Activated CD8-positive, alpha-beta memory T cell treated with anti-CD3 and anti-CD28 coated beads, Interleukin-2, amount 50 U/mL, for 4 hours (primary cell): ENCODE measurements around the gene RLBP1.
A peak's percentile ranks its signal among the peaks of the same experiment; 100 is the strongest.

Experiments
- DNase-seq: peaks from one replicate; pipeline ENCODE4 v3.0.0-alpha.2; 2020

The RLBP1 gene

GRCh38 chr15:89177633-89178306, 43.6 kb downstream of the RLBP1 start:
- peak; percentile 57 for DNase-seq

GRCh38 chr15:89177116-89177515, 44.3 kb downstream of the RLBP1 start:
- no peak for DNase-seq

GRCh38 chr15:89175617-89176191, 45.7 kb downstream of the RLBP1 start:
- no peak for DNase-seq

- no peak for DNase-seq
Measured at GRCh38 chr15:89174476-89174875, 46.9 kb downstream of the RLBP1 start.

GRCh38 chr15:89172921-89173320, 48.5 kb downstream of the RLBP1 start:
- no peak for DNase-seq

GRCh38 chr15:89171136-89172072, 50.0 kb downstream of the RLBP1 start:
- DNase-seq = peak; percentile 20

GRCh38 chr15:89170364-89170763, 51.0 kb downstream of the RLBP1 start:
- no peak for DNase-seq

GRCh38 chr15:89168316-89168833, 53.0 kb downstream of the RLBP1 start:
- DNase-seq = no peak

GRCh38 chr15:89167267-89168176, 53.9 kb downstream of the RLBP1 start:
- DNase-seq = peak; percentile 40

GRCh38 chr15:89165677-89166076, 55.7 kb downstream of the RLBP1 start:
- no peak for DNase-seq

- DNase-seq = no peak
Measured at GRCh38 chr15:89164712-89165211, 56.6 kb downstream of the RLBP1 start.

- no peak for DNase-seq
Measured at GRCh38 chr15:89163271-89164055, 57.9 kb downstream of the RLBP1 start.

- DNase-seq = no peak
Measured at GRCh38 chr15:89161666-89162065, 59.7 kb downstream of the RLBP1 start.
